ENCODE measurements around the gene ABCA7.

DNA sequence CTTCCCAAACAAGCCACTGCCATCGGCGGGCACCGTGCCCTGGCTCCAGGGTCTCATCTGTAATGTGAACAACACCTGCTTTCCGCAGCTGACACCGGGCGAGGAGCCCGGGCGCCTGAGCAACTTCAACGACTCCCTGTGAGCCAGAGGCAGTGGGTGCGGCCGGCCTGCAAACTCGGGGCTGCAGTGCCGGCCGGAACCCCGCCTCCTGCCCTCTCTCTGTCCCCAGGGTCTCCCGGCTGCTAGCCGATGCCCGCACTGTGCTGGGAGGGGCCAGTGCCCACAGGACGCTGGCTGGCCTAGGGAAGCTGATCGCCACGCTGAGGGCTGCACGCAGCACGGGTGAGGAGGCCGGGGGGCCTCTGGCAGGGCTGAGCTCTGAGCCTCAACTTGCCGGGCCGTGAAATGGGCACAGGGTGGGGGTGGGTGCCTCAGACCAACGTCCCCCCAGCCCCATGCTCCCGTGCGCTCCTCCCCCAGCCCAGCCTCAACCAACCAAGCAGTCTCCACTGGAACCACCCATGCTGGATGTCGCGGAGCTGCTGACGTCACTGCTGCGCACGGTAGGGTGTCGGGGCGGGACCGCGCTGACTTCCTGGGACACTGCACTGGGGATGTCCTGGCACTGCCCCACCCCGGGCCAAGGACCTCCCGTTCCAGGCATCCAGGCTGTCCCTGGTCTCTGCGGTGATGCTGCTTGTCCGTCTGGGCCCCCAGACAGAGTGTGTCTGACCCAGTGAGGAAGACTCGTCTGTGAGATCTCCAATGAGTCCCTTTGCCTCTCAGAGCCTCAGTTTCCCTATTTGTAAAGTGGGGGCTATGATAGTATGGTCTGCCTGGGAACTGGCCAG, 2.2 kb downstream of the ABCA7 start:
- no peak for TF ChIP-seq EZH2phosphoT487 (IDR thresholded peaks at IDR 0.05; ENCODE audit: low read depth, severe bottlenecking, unreplicated experiment)
- TF ChIP-seq, protein P1, sequence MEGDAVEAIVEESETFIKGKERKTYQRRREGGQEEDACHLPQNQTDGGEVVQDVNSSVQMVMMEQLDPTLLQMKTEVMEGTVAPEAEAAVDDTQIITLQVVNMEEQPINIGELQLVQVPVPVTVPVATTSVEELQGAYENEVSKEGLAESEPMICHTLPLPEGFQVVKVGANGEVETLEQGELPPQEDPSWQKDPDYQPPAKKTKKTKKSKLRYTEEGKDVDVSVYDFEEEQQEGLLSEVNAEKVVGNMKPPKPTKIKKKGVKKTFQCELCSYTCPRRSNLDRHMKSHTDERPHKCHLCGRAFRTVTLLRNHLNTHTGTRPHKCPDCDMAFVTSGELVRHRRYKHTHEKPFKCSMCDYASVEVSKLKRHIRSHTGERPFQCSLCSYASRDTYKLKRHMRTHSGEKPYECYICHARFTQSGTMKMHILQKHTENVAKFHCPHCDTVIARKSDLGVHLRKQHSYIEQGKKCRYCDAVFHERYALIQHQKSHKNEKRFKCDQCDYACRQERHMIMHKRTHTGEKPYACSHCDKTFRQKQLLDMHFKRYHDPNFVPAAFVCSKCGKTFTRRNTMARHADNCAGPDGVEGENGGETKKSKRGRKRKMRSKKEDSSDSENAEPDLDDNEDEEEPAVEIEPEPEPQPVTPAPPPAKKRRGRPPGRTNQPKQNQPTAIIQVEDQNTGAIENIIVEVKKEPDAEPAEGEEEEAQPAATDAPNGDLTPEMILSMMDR (IDR thresholded peaks at IDR 0.05; ENCODE audit: poor library complexity), result no peak
- TF ChIP-seq EZH2 (IDR thresholded peaks at IDR 0.05; ENCODE audit: borderline replicate concordance), result no peak

Measured in hepatocyte (in vitro differentiated cells).